ENCODE measurements around the gene LRRC66. TPM values are rescaled to one million over a fixed set of nuclear protein-coding genes. Genes with fewer than 3 reads are reported as not detected.

The LRRC66 gene
- total and polyA plus RNA-seq, 12 donors, result 0.08 to 1.5 (median 0.26) TPM; not detected in 1

GRCh38 chr4:51999250-51999649, 20.9 kb downstream of the LRRC66 start:
- TF ChIP-seq, protein P1, sequence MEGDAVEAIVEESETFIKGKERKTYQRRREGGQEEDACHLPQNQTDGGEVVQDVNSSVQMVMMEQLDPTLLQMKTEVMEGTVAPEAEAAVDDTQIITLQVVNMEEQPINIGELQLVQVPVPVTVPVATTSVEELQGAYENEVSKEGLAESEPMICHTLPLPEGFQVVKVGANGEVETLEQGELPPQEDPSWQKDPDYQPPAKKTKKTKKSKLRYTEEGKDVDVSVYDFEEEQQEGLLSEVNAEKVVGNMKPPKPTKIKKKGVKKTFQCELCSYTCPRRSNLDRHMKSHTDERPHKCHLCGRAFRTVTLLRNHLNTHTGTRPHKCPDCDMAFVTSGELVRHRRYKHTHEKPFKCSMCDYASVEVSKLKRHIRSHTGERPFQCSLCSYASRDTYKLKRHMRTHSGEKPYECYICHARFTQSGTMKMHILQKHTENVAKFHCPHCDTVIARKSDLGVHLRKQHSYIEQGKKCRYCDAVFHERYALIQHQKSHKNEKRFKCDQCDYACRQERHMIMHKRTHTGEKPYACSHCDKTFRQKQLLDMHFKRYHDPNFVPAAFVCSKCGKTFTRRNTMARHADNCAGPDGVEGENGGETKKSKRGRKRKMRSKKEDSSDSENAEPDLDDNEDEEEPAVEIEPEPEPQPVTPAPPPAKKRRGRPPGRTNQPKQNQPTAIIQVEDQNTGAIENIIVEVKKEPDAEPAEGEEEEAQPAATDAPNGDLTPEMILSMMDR (IDR thresholded peaks at IDR 0.05), result no peak
- Histone ChIP-seq H3K36me3 (peaks cover 0 to 3% (median 0%) of the 10 kb centered on the region in 9 donors), H3K4me3 (no peak overlapping the region), H3K27me3 (no peaks in the 10 kb centered on the region), H3K27ac (no peak overlapping the region), H3K9me3 (no peaks in the 10 kb centered on the region), H3K4me1 (no peaks in the 10 kb centered on the region)
- DNase-seq, result no peak
- WGBS, 2 donors, result 95 to 96% methylated on average over 5 of the region's 5 CpGs
- intact Hi-C loops (cut with DNase I), result no loop called here
- no peak for ATAC-seq

DNA sequence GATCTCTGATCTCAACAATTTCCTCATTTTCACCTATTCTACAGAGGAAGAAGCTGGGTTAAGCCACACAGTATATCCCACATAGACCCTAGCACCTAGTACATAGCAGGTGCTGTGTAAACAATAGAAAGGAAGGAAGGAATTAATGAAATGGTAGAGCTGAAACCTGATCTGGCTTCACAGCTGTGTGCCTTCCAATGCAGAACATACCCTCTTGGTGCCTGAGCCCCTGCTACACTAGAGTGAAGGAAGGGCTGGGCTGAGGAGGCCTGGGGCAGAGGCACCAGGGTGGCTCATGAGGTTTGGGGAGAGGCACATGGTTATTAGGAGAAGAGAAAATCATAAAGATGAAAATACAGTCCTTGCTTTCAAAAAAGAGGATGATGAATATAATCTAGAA, 21.3 kb downstream of the LRRC66 start:
- Histone ChIP-seq H3K9me3 (no peaks in the 10 kb centered on the region), H3K27ac (no peak overlapping the region), H3K36me3 (peaks cover 0 to 3% (median 0%) of the 10 kb centered on the region in 9 donors), H3K4me1 (no peaks in the 10 kb centered on the region), H3K4me3 (no peak overlapping the region), H3K27me3 (no peaks in the 10 kb centered on the region)
- ATAC-seq, result no peak
- no peak for DNase-seq
- TF ChIP-seq, protein P1 (IDR thresholded peaks at IDR 0.05), result no peak
- intact Hi-C loops (cut with DNase I), result no loop called here

GRCh38 chr4:51997647-51998046, 22.5 kb downstream of the LRRC66 start:
- no peaks in the 10 kb centered on the region for H3K27me3 ChIP-seq
- ATAC-seq (no peak), DNase-seq (no peak)
- H3K36me3 ChIP-seq, result peaks cover 0 to 3% (median 0%) of the 10 kb centered on the region in 9 donors
- H3K27ac ChIP-seq, result no peak overlapping the region
- no peaks in the 10 kb centered on the region for H3K9me3 ChIP-seq
- H3K4me1 ChIP-seq, result no peaks in the 10 kb centered on the region
- H3K4me3 ChIP-seq, result no peak overlapping the region
- intact Hi-C loops (cut with DNase I), result no loop called here
- TF ChIP-seq, protein P1 (IDR thresholded peaks at IDR 0.05), result no peak

DNA sequence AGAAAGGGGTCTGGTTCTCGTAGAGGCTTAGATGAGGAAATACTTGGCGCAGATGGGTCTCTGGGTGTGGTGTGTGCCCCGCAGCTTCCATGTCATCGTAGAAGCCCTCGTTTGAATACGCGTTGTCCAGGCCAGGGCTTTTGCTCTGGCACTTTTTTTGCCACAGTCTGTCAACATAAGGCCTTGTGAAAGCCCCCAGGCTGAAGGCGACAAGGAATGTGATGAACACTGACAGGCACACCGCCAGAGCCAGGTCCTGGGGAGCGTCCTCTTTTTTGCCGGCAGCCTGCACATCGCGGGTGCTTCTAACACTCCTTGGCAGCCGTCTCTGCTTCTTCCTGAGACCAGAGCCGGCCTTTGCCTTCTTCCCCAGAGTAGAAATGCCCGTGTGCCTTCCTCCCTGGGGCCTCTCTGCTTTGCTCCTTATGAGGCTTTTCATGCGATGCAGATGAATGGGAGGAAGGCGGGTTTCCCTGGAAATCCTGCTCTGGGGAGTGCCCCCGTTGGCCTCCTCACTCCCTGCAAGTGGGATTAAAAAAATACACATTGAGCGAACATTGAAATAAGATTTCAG, 24.4 kb downstream of the LRRC66 start:
- H3K36me3 ChIP-seq, result no peaks in the 10 kb centered on the region
- DNase-seq, result no peak
- peaks cover 0 to 7% (median 0%) of the 10 kb centered on the region in 7 donors for H3K27me3 ChIP-seq
- no peaks in the 10 kb centered on the region for H3K4me1 ChIP-seq
- H3K9me3 ChIP-seq, result no peaks in the 10 kb centered on the region
- WGBS, 2 donors, result 48 to 50% methylated on average over 20 of the region's 20 CpGs
- ATAC-seq, result no peak
- no peak overlapping the region for H3K4me3 ChIP-seq
- intact Hi-C loops (cut with DNase I), result no loop called here
- H3K27ac ChIP-seq, result no peak overlapping the region
- TF ChIP-seq, protein P1 (IDR thresholded peaks at IDR 0.05), result no peak
